ENCODE results near the gene BCKDHB. TPM values are rescaled to one million over a fixed set of nuclear protein-coding genes. Genes with fewer than 3 reads are reported as not detected.

The BCKDHB gene
- total RNA-seq, 1 donor from 2014 or later, result 15.0 TPM

DNA sequence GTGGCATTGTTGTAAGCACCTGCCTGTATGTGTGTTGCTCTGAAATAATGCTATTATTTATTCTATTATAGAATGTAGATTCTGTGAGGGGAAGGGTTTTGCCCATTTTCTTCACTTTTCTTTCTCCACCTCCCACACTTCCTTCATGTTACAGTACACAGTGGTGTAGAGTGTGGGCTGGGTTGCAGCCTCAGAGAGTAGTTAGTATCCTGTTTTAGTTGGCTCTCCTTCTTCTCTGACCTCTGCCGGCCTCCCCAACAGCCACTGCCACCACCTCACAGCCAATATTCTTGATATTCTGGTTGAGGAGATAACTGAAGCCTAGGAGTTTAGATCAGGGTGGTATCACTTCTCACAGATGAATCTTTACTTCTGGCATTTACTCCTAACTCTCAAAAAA is 143.4 kb downstream of the BCKDHB start:
- H3K4me3 ChIP-seq (ENCODE audit: low read depth, low read length), result no peak overlapping the region
- no peaks in the 10 kb centered on the region for H3K27me3 ChIP-seq (ENCODE audit: control insufficient read depth, insufficient read depth, low read length)
- no peaks in the 10 kb centered on the region for H3K36me3 ChIP-seq (ENCODE audit: control insufficient read depth, insufficient read depth, low read length)
- no peak for FAIRE-seq
- TF ChIP-seq, protein P1, sequence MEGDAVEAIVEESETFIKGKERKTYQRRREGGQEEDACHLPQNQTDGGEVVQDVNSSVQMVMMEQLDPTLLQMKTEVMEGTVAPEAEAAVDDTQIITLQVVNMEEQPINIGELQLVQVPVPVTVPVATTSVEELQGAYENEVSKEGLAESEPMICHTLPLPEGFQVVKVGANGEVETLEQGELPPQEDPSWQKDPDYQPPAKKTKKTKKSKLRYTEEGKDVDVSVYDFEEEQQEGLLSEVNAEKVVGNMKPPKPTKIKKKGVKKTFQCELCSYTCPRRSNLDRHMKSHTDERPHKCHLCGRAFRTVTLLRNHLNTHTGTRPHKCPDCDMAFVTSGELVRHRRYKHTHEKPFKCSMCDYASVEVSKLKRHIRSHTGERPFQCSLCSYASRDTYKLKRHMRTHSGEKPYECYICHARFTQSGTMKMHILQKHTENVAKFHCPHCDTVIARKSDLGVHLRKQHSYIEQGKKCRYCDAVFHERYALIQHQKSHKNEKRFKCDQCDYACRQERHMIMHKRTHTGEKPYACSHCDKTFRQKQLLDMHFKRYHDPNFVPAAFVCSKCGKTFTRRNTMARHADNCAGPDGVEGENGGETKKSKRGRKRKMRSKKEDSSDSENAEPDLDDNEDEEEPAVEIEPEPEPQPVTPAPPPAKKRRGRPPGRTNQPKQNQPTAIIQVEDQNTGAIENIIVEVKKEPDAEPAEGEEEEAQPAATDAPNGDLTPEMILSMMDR (IDR thresholded peaks at IDR 0.05; ENCODE audit: insufficient read depth, low read length, severe bottlenecking), result no peak
- no peak for DNase-seq (ENCODE audit: low read depth)

DNA sequence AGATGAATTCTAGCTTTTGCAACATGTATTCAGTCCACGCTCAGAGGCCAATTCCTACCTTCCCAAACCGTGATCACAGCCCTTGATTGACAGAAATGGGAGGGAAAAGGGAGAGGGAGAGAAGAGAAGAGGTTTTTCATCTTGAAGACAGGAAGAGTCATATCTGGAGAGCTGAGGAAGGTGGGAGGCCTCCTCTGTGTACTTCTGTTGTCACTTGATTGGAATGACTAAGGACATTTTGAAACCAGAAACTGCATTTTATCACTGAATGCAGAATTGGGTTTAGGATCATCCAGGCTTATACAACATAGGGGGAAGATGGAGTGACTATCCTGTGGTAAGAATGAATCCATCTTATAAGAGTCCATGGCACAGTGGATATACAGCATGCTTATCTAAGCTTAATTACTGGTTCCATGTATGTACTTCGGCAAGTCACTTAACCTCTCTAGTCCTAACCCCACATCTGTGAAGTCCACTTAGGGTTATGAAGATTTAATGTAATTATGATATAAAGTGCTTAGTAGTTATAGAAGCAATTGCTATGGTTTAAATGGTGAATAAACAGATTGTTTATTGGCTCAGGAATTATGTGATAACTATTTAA is 144.0 kb downstream of the BCKDHB start:
- H3K4me3 ChIP-seq (ENCODE audit: low read depth, low read length), result no peak overlapping the region
- TF ChIP-seq, protein P1 (IDR thresholded peaks at IDR 0.05; ENCODE audit: insufficient read depth, low read length, severe bottlenecking), result no peak
- no peaks in the 10 kb centered on the region for H3K27me3 ChIP-seq (ENCODE audit: control insufficient read depth, insufficient read depth, low read length)
- FAIRE-seq, result no peak
- no peaks in the 10 kb centered on the region for H3K36me3 ChIP-seq (ENCODE audit: control insufficient read depth, insufficient read depth, low read length)
- no peak for DNase-seq (ENCODE audit: low read depth)

DNA sequence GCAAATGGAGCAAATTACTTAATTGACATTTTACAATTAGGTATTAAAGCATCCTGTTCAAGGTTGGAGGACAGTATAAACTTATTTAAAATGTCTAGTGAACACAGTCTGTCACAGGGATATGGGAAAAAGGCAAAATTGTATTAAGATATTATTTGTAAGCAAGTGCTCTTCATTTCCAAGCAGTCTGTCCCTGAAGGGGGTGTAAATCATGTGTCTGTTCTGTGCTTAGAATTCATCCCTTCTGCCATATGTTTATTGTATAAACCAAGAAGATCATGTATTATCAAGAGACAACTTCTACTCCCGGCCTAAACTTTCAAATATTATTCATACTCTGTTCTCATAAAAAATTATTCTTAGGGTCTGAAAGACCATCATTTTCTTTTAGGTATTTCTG is 144.8 kb downstream of the BCKDHB start:
- no peak for DNase-seq (ENCODE audit: low read depth)
- Histone ChIP-seq H3K36me3 (ENCODE audit: control insufficient read depth, insufficient read depth, low read length) (no peaks in the 10 kb centered on the region), H3K4me3 (ENCODE audit: low read depth, low read length) (no peak overlapping the region), H3K27me3 (ENCODE audit: control insufficient read depth, insufficient read depth, low read length) (no peaks in the 10 kb centered on the region)
- TF ChIP-seq, protein P1 (IDR thresholded peaks at IDR 0.05; ENCODE audit: insufficient read depth, low read length, severe bottlenecking), result no peak
- no peak for FAIRE-seq

DNA sequence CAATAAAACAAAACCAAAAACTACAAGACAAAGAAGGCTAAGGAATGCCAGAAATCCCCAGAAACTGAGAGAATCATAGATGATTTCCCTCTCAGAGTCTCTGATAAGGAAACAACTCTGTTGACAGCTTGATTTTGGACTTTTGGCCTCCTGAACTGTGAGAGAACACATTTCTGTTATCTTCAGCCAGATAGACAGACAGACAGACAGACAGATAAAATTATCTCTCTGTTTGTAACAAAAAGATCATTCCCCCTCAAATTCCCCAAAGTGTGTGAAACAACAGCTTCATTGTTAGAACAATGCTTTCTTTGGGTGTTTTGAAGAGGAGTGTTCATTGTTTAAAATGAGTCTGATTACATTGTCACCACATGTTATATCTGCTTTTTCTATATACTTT is 148.2 kb downstream of the BCKDHB start:
- DNase-seq (ENCODE audit: low read depth) (no peak), FAIRE-seq (no peak)
- TF ChIP-seq, protein P1 (IDR thresholded peaks at IDR 0.05; ENCODE audit: insufficient read depth, low read length, severe bottlenecking), result no peak
- no peak overlapping the region for H3K4me3 ChIP-seq (ENCODE audit: low read depth, low read length)
- H3K27me3 ChIP-seq (ENCODE audit: control insufficient read depth, insufficient read depth, low read length), result no peaks in the 10 kb centered on the region
- H3K36me3 ChIP-seq (ENCODE audit: control insufficient read depth, insufficient read depth, low read length), result no peaks in the 10 kb centered on the region

DNA sequence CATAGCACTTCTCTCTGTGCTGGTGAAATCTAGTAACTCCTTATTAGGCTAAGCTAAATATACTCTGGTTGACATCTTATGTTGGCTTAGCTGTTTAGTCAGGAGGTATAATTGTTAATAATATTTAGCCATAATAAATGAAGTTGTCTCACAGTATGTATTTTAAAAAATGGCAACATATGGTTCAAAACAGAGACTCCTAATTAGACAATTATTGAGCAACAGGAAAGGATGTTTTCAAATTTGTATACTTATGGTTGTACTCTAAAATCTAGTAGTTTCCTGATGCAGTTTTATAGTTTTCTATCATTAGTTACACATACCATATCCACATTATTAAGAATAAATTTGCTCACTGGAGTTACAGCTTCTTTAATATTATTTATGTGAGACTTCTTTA is 150.2 kb downstream of the BCKDHB start:
- TF ChIP-seq, protein P1 (IDR thresholded peaks at IDR 0.05; ENCODE audit: insufficient read depth, low read length, severe bottlenecking), result no peak
- no peak for DNase-seq (ENCODE audit: low read depth)
- Histone ChIP-seq H3K36me3 (ENCODE audit: control insufficient read depth, insufficient read depth, low read length) (no peaks in the 10 kb centered on the region), H3K4me3 (ENCODE audit: low read depth, low read length) (no peak overlapping the region), H3K27me3 (ENCODE audit: control insufficient read depth, insufficient read depth, low read length) (no peaks in the 10 kb centered on the region)
- FAIRE-seq, result no peak

DNA sequence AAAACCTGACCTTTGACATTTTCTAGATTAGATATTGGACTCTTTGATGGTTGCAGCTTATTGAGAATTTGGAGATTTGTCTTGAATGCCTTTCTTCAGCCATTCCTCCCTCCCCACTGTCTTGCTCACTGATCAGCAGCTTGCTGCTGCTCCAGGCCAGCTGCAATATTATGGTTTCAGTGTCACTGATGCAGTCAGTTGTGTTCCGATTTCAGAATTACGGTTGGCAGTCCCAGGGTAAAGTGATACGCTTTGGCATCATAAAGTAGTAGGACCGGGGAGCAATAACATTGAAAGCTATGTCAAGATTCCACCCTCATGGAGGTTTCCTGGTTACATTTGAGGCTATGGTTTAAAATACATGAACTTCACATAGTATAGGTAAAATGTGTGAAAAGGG is 152.6 kb downstream of the BCKDHB start:
- FAIRE-seq, result no peak
- H3K27me3 ChIP-seq (ENCODE audit: control insufficient read depth, insufficient read depth, low read length), result no peaks in the 10 kb centered on the region
- H3K4me3 ChIP-seq (ENCODE audit: low read depth, low read length), result no peak overlapping the region
- no peak for DNase-seq (ENCODE audit: low read depth)
- TF ChIP-seq, protein P1 (IDR thresholded peaks at IDR 0.05; ENCODE audit: insufficient read depth, low read length, severe bottlenecking), result no peak
- H3K36me3 ChIP-seq (ENCODE audit: control insufficient read depth, insufficient read depth, low read length), result no peaks in the 10 kb centered on the region

Data from bronchial epithelial cell (primary cell).